HG03469 (cell line): ENCODE results near the gene F8A2.
A peak's percentile ranks its signal among the peaks of the same experiment; 100 is the strongest.
"Not testable (repeated sequence)": the region's sequence is repeated elsewhere in the genome, so short reads cannot be mapped to it uniquely, and the experiment has no call there.

Source experiments
- ATAC-seq: cut with Tn5 transposase; IDR thresholded peaks from one replicate; pipeline ENCODE4 v1.9.1; 2021; ENCODE audit warnings: mild to moderate bottlenecking, moderate library complexity, moderate number of reproducible peaks; ENCODE audit not compliant: unreplicated experiment

F8A2 gene

DNA sequence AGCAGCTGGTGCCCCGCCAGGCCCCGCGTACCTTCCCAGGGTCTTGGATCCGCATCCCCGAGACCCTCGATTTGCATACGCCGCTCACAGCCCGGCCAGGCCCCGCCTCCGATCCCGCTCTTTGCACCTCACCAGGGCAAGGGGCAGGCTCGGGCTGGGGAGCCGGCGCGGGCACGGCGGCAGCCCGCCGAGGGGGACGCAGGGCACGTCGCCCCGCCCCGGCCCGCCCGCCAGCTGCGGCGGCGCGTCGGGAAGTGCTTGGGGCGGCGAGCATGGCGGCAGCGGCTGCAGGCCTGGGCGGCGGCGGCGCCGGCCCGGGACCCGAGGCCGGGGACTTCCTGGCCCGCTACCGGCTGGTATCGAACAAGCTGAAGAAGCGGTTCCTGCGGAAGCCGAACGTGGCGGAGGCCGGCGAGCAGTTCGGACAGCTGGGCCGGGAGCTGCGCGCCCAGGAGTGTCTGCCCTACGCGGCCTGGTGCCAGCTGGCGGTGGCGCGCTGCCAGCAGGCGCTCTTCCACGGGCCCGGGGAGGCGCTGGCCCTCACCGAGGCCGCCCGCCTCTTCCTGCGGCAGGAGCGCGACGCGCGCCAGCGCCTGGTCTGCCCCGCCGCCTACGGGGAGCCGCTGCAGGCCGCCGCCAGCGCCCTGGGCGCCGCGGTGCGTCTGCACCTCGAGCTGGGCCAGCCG lies at the start of gene F8A2:
F8A2 (plus strand) TSS at position 253 of the 686 bp plus-strand sequence; CDS start at position 273, 20 bp downstream.
- peak; percentile 71 for ATAC-seq

DNA sequence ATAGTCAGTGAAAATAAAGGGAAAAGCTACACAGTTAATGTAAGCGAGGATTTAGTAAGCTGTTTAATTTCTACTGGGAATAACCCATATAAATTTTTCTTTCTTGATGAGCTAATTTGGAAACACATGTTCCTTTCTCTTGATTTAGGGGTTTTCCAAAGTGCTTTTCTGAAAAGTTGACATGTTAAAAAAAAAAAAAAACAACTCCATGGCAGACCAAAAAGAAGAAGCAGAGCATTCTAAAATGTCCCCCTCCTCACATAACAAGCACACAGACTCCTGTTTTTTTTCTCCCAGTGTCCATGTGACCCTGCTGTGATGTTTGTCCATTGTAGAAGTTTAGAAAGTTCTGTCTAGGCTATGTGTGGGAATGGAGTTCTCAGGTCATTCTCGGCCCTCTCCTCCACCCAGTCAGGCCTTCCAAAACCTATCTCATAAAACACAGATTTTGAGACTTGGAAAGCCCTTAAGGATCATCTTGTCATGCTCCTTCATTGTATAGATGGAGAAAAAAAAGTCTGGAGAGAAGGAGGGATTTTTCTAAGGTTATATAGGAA lies 48.3 kb upstream of the F8A2 start:
- ATAC-seq: no peak

DNA sequence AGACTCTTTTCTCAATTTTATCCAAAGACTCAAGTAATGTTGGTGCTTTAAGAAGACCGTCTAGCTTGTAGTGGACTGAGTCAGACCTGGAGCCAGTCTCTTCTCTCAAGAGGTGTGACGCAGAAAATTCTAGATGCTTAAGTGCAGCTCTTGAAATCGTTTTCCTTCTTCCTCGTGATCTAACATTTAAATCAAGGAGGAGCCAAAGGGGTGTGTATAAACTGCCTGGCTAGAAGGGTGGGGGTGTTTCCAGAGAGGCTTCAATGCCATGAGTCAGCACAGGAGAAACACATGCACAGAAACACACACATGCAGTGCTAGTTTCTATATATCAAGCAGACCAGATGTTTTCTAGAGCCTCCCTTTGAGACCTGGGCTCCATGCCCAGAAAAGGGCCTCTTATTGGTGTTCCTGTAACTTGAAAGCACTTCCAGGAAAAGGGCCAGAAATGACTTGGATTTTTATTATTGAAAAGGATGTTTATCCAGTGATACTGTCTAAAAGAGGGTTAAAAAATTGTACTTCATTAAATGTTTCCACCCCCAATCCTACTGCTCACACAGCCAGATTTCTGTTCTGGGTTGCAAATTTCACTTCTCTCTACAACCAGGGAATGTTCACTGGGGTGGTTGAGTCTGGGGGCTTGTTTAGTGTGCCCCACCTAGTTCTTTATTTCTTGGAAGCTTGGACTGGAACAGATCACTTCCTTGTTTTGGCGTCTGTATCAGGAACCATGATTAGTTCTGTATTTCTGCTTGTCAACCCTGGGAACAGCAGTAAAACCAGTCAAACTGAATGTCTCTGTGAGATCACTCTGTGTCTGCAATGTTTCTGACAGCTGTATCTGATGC lies 47.2 kb upstream of the F8A2 start, which contains the start of gene CLIC2:
CLIC2 (minus strand) TSS at position 129 of the 851 bp plus-strand sequence. CDS start 187 bp downstream, outside the sequence.
- no peak for ATAC-seq

DNA sequence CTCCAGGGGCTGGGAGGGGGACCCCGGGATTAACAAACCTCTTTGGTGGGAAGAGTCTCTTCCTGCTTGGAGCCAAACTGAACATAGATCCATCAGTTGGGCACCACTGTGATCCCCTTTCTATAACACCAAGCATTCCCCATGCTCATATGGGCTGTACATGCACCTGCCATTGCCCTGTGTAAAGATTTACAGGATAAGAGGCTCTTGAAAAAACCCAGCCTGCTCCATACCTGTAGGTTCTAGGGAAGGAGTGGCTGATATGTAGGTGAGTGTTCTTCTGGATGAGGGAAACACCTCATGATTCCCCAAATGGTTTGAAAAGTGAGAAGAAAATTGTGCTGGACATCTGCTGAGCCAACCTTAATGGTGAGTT lies 46.6 kb upstream of the F8A2 start:
- ATAC-seq: not testable (repeated sequence)

DNA sequence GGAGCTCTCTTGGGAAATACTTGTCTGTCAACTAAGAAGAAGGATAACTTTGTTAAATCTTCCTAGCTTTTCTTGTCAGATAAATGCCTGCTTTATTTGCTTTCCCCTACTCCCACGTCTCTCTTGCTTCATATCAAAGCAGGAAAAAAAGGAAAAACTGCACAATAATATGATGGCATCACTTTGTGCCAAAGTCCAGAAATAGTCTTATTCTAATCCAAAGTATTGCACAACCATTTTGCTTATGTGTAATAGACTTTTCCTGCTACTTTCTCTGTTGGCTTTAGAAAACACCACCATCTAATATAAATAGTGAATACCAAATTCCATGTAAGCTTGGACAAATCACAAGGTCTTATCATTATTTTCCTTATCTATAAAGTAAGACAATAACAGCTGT lies 36.2 kb upstream of the F8A2 start:
- ATAC-seq: not testable (repeated sequence)

DNA sequence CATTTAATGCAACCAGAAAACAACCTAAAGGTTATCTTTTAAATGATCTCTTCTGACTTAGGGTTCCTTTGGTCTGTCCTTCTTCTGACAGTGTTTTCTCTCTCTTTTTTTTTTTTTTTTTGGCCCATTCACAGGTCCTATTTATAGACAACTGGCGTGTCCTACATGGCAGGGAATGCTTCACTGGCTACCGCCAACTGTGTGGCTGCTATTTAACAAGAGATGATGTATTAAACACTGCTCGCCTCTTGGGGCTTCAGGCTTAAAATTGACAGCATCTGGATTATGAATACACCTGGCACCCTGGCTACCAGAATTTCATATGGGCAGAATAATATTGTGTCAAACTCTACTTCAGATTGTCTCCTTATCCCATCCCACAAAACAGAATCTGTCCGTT lies 32.4 kb upstream of the F8A2 start:
- not testable (repeated sequence) for ATAC-seq

DNA sequence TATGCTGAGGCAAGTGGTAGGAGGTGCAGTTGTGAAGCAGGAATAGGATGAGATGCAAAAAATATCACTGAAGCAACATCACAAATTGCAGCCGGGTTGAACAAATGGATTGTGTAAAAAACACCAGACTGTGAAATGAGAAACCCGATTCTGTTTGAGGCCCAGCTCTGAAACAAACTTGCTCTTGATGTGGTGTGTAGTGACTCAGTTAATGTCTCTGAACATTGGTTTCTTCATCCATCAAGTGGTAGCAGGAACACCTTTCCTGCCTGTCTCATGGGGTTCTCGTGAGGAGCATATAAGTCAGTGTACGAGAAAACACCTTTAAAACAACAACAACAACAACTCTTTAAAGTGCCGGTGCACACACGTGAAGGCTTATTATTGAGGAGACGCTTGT lies 18.2 kb upstream of the F8A2 start:
- ATAC-seq: not testable (repeated sequence)

DNA sequence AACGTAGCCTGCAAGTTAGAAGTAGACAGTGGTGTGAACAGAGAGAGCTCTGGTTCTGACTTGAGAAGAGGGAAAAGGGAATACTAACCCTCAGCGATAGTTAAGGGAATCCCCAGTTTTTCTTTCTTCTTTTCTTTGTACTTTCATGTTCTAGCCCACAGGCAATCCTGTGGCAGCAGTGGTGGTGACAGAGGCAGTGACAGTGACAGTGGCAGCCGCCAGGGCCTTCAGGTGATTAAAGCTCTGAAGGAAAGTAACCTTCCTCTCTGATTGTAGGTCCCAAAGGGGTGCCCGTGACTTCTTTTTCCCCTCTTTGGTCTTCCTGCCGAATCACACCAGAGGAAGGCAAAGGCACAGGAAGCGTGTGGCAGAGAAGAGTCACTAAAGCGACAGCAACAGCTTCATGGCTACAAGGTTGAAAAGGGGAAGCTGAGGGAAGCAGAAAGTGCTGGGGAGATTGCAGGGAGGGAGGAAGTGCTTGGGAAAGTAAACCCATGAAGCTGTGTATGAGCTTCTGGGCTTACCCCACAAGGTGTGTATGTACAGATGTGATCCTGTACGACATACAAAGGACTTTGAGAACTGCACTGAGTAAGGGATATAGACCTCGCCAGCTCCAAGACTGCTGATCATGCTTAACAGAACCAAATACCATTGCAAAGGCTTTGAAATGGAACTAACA lies 8.0 kb upstream of the F8A2 start:
- not testable (repeated sequence) for ATAC-seq

DNA sequence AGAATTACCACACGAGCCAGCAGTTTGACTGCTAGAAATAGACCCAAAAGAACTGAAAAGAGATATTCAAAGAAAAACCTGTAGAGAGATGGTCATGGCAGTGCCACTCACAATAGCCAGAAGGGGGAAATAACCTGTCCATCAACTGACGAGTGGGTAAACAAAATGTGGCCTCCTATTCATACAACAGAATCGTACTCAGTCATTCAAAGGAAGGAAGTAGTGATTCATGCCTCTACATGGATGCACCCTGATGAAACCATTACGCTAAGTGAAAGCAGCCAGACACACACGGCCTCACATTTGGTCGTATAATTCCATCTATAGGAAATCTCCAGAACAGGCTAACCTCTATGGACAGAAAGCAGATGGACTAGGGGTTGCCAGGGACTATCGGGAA lies 2.1 kb upstream of the F8A2 start:
- not testable (repeated sequence) for ATAC-seq

DNA sequence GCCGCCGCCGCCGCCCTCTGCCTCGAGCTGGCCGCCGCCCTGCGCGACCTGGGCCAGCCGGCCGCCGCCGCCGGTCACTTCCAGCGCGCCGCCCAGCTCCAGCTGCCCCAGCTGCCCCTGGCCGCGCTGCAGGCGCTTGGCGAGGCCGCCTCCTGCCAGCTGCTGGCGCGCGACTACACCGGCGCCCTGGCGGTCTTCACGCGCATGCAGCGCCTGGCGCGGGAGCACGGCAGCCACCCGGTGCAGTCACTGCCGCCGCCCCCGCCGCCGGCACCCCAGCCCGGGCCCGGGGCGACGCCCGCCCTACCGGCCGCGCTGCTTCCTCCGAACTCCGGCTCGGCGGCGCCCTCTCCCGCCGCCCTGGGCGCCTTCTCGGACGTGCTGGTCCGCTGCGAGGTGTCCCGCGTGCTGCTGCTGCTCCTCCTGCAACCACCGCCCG lies 653 bp downstream of the F8A2 start:
- ATAC-seq: peak; percentile 22

DNA sequence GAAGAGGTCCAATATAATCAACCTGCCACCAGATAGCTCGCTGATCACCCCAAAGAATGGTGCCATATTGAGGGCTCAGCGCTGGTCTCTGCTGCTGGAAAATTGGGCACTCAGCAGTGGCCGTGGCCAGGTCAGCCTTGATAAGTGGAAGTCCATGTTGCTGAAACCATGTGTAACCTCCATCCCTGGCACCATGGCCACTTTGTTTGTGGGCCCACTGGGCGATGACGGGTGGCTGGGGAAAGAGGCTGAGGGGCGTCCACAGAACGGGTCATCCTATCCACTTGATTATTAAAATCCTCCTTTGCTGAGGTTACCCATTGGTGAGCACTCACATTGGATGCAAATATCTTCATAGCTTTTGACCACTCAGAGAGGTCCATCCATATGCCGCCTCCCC lies 7.7 kb downstream of the F8A2 start:
- no peak for ATAC-seq

DNA sequence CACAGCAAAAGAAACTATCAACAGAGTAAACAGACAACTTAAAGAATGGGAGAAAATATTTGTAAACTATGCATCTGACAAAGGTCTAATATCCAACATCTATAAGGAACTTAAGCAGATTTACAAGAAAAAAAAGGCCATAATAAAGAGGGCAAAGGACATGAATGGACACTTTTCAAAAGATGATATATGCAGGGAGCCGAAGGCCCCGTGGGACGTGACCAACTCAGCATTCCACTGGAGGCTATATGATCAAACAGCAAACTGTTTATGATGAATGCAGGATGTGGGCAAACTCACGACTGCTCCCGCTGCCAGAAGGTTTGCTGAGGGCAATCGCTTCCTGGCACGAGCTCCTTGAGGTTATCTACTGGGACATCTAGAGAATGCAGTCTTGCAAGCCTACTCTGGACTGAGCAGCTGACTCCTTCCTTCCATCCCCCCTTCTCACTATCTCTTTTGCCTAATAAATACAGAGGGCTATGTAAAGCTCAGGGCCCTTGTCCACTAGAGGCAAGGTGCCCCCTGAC lies 12.9 kb downstream of the F8A2 start:
- ATAC-seq: not testable (repeated sequence)

DNA sequence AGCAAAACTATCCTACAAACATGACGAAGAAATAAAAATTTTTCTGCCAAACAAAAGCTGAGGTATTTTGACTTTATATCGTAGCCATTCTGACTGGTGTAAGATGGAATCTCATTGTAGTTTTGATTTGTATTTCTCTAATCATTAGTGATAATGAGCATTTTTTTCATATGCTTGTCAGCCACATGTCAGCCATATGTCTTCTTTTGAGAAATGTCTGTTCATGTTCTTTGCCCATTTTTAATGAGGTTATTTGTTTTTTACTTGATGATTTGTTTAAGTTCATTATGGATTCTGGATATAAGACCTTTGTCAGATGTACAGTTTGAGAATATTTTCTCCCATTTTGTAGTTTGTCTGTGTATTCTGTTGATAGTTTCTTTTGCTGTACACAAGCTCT lies 24.5 kb downstream of the F8A2 start:
- no peak for ATAC-seq

DNA sequence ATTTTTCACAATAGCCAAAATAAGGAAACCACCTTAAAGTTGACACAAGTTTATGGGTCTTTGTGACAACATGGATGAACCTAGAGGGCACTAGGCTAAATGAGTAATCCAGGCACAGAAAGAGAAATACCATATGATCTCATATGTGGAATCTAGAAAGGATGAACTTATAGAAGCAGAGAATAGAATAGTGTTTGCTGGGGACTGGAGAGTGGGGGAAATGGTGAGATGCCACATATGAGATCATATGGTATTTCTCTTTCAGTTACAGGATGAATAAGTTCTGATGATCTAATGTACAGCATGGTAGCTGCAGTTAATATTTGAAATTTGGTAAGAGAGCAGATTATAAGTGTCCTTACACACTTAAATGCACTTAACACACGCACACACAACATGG lies 35.9 kb downstream of the F8A2 start:
- ATAC-seq: no peak
